HG03280 (cell line): Measurements from ENCODE around the gene FBXL17.

ENCODE experiments used
- ATAC-seq: cut with Tn5 transposase; IDR thresholded peaks from one replicate; pipeline ENCODE4 v1.9.1; 2021; ENCODE audit warnings: mild to moderate bottlenecking, moderate library complexity; ENCODE audit not compliant: unreplicated experiment

Gene FBXL17

DNA sequence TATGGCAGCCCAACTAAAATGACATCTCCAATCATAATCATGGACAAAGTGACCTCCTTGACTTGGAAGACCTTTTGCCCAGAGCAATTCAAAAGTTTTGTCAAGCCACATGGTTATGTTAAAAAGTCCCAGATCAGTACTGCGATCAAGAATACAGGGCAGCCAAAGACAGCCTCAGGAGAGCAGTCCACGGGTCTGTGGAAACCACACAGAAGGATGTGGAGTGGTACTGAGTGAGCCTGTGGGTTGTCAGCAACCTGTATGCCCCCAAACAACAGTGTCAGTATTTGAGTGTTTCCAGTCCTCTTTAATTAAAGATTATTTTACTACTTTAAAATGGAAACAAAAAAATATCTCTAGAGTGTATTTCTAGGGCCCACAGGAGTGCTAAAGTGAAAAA is 365.8 kb downstream of the FBXL17 start:
- no peak for ATAC-seq

DNA sequence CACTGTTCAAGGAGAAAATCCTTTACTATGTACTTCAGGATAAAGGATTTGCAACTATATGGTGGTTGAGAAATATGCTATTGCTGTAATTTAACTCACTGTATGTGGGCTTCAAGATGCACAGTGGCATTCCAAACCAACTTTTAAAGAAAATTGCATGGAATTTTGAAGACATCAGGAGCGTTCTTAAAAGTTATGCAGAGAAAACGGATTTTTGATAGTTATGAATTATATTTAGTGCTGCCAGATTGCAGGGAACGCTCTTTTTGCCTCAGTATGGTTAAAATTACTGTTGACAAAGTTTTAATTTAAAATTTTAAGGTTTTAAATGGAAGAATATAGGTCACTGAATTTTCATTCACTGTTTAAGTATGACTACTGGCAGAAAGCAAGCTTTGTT is 375.1 kb downstream of the FBXL17 start:
- no peak for ATAC-seq

- ATAC-seq: peak; percentile 86
Observed at GRCh38 chr5:108003178-108003577, 378.7 kb downstream of the FBXL17 start.

DNA sequence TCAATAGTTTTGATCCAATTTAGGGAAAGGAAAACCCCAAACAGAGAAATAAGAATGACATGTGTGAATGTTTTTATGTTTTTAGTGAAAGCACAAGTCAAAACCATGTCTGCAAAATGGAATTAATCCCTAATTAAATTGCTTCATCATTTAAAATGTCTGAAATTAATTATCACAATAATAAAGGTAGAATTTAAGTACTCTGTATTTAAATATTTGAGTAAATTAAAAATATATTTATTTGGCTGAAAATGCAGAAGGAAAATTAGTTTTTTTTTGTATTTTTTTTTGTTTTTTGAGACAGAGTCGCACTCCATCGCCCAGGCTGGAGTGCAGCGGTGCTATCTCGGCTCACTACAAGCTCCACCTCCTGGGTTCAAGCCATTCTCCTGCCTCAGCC is 380.7 kb downstream of the FBXL17 start:
- ATAC-seq: no peak

- ATAC-seq: no peak
Observed at GRCh38 chr5:107997338-107997980, 384.4 kb downstream of the FBXL17 start.

- no peak for ATAC-seq
Observed at GRCh38 chr5:107993341-107993740, 388.6 kb downstream of the FBXL17 start.

DNA sequence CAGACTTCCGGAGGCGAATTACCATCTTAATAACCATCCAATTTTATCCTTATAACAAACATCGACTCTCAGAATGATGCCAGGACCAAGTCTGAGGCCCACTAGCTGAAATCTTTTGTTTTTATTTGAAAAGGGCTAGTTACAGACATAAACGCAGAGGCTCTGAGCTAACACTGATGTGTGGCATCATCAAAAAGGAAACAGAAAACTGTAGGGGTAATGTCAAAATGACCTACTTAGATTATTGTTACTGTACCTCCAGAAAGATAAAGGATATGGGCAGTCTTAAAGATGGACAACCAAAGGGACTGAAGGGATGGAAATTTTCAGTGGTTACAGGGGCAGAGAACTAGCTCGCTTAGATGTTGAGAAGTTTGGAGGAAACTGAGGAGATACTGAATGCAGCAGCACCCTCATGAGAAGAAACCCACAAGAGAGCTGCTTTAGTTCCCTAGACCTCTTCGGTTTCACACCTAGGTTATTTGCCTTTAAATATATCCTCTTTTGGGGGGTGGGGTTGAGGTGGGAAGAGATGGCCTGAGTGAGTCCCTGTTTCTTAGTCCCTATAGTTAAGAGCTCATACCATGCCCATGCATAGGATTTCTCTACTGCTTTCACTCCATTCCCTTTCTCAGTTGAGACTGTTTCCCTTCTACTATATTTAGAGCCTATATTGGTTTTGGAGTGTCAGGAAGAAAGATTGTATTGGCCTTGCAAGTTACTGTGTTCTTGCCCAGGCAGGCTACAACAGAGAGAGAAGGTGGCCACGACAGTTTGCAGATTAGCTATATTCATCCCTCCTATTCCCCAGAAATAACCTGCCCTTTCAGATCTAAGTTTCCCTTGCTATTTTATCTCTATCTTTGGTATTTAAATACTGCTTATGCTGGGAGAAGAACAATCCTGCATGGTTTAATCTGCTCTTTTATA is 390.8 kb downstream of the FBXL17 start:
- ATAC-seq: no peak

- no peak for ATAC-seq
Observed at GRCh38 chr5:107985144-107985543, 396.8 kb downstream of the FBXL17 start.

DNA sequence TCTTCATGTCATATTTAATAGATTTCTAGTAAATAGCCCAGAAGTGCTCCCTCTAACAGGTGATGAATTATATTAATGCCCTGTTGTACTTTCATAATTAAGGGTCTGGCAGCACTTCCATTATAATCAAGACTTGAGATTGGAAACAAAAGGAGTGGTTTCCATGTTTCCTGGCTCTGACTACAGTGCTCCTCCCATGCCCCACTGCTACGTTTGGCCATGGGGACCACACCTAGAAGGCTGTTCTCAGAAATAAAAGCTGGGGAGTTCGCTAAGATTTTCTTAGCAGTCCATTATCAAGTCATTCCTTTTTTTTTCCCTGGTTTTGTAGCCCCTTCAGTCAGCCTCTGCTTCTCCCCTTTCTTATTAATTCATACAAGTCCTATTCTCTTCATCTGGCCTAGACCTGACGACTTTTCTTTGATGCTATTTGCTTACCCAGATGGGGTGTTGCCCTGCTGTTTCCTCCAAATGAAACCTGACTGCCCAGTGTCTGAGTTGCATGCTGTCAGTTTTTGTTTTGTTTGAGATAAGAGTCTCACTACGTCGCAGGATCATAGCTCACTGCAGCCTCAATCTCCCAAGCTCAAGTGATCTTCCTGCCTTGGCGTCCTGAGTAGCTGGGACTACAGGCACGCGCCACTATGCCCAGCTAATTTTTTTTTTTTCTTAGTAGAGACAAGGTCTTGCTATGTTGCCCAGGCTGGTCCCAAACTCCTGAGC is 399.0 kb downstream of the FBXL17 start:
- no peak for ATAC-seq

DNA sequence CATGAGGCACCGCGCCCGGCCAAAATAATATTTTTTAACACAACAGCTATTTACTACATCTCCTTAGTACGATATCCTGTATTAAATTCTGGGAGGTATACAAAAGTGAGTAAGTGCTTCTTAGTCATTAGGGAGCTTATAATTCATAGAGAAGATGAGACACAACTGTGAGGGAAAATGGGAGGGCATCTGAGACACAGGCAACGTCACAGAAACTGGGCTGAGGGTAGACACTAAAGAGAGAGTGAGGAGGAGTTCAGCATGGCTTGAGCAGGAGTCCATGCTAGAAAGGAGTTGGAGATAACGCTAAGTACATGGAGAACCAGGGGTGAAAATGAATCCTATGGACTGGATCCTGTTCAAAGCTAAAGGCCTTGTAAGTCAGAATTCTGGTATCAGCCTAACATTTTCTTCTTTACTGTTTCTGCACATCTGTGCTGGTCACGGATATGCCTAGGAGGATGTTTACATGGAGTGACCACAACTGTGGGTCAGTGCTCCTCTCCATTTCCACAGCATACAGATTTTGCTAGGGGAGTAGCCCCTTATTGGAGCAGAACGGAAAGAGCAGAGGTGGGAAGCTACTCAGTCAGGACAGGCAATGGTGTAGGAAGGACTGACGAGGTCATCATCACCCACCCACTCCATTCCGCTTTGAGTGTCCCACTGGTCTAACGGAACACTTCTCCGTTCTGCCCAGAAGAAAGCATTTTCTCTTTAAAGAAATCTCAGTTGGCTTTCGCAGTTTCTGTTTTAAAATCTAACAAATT is 400.8 kb downstream of the FBXL17 start:
- ATAC-seq: no peak

DNA sequence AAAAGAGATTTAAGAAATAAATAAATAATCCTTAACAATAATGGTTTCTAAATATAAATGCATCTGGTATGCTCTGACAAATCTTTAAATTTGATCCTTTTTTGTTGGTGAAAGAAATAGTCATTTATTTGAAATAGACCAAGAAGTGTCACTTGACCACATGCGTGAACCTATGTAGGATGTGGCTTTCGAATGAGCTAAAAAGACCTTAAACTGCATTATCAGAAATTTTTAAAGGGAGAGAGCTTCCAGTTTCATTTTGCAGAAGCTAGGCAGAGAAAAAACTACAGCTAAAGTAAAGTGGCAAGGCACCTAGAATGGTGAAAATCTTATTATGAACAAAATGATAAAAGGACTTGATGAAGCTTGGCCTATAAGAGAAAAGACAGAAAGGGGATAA is 402.0 kb downstream of the FBXL17 start:
- ATAC-seq: no peak

- no peak for ATAC-seq
Observed at GRCh38 chr5:107979291-107979690, 402.6 kb downstream of the FBXL17 start.

- no peak for ATAC-seq
Observed at GRCh38 chr5:107977550-107978071, 404.3 kb downstream of the FBXL17 start.

DNA sequence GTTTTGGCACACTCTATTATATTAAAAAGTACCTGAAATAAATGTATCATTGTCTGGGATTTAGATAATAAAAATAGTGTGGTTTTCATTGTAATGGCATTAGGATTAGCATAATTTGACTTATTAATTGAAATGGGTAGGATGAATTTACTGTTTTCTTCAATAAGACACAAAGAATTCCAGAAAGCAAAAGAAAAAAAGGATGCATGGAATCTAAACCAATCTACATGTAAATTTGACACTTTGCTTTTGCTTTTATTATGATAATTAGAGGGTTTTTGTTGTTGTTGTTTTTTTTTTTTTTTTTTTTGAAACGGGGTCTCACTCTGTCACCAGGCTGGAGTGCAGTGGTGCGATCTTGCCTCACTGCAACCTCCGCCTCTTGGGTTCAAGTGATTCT is 406.3 kb downstream of the FBXL17 start:
- no peak for ATAC-seq

DNA sequence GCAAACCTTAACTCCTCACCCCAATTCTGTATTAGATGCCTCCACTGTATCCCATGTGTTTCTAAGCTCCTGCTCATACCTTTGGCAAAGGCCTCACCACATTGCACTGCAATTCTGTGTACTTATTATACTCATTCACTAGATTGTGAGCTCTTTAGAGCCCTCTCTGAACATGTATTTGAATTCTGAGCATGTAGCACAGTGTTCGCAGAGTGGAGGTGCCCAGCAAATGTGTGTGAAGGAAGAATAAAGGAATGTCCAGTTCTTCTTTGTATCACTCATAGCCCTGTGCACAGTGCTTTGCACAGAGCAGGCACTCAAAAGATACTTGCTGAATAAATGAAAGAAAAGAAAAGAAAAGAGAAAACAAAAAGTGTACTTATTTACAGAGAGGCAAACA is 410.1 kb downstream of the FBXL17 start:
- ATAC-seq: no peak

GRCh38 chr5:107969847-107970246 is 412.1 kb downstream of the FBXL17 start:
- ATAC-seq: no peak

- ATAC-seq: no peak
Observed at GRCh38 chr5:107968998-107969397, 412.9 kb downstream of the FBXL17 start.

GRCh38 chr5:107968406-107968843 is 413.5 kb downstream of the FBXL17 start:
- ATAC-seq: no peak

GRCh38 chr5:107966201-107966600 is 415.7 kb downstream of the FBXL17 start:
- no peak for ATAC-seq

- no peak for ATAC-seq
Observed at GRCh38 chr5:107964722-107965121, 417.2 kb downstream of the FBXL17 start.
